Bronchial epithelial cell (primary cell): Measurements from ENCODE around the gene MON1A. TPM values are rescaled to one million over a fixed set of nuclear protein-coding genes. Genes with fewer than 3 reads are reported as not detected.
A peak's percentile ranks its signal among the peaks of the same experiment; 100 is the strongest.
"Not testable (repeated sequence)": the region's sequence is repeated elsewhere in the genome, so short reads cannot be mapped to it uniquely, and the experiment has no call there.

Source experiments
- DNase-seq: peaks from one replicate; pipeline ENCODE4 v3.0.0-alpha.2; 2010; ENCODE audit warnings: low read depth
- FAIRE-seq: peaks from 2 replicates; lab custom pipeline; 2011; peaks lifted over from hg19 to GRCh38; lab: Jason Lieb, UNC
- H3K27me3 ChIP-seq: 2 replicates; pipeline ENCODE4 v1.5.1; 2011; ENCODE audit warnings: low read length; ENCODE audit not compliant: control insufficient read depth, insufficient read depth
- H3K36me3 ChIP-seq: 2 replicates; pipeline ENCODE4 v1.5.1; 2011; ENCODE audit warnings: low read length; ENCODE audit not compliant: control insufficient read depth, insufficient read depth
- H3K4me3 ChIP-seq: 2 replicates; pipeline ENCODE4 v1.5.1; 2011; ENCODE audit warnings: mild to moderate bottlenecking, low read depth, low read length, control low read depth
- CTCF ChIP-seq: IDR thresholded peaks from 2 replicates; pipeline ENCODE4 v1.5.1; 2011; ENCODE audit warnings: mild to moderate bottlenecking, moderate library complexity, low read length, control low read depth, inconsistent platforms; ENCODE audit not compliant: insufficient read depth, severe bottlenecking
- total RNA-seq: library from RNA; depleted of rRNA; stranded (reverse); fragments of >200 nt; gene quantifications from 2 replicates; pipeline ENCODE4 v1.2.1, GENCODE V29; 2014

The MON1A gene
- total RNA-seq, 1 donor from 2014 or later: 15.8 TPM

- TF ChIP-seq CTCF: no peak
- H3K27me3 ChIP-seq: no peaks in the 10 kb centered on the region
- DNase-seq (no peak), FAIRE-seq (no peak)
- peaks cover 17% of the 10 kb centered on the region for H3K36me3 ChIP-seq
- no peak overlapping the region for H3K4me3 ChIP-seq
Measured at GRCh38 chr3:49908373-49909199, 21.0 kb downstream of the MON1A start.

- FAIRE-seq (peak; percentile 60), DNase-seq (peak; percentile 66)
- TF ChIP-seq CTCF: peak; percentile 74
- Histone ChIP-seq H3K4me3 (peak overlapping the region; percentile 4), H3K27me3 (no peaks in the 10 kb centered on the region), H3K36me3 (peaks cover 9% of the 10 kb centered on the region)
Measured at GRCh38 chr3:49906073-49906743, 23.4 kb downstream of the MON1A start.

- not testable (repeated sequence) for DNase-seq, FAIRE-seq, H3K36me3 ChIP-seq, H3K4me3 ChIP-seq, H3K27me3 ChIP-seq
Measured at GRCh38 chr3:49904448-49904847, 25.2 kb downstream of the MON1A start.

GRCh38 chr3:49903451-49904424, 25.9 kb downstream of the MON1A start, which contains the start of gene MST1R:
MST1R (minus strand) TSS chr3:49903873; CDS start chr3:49903609, 264 bp downstream.
- Histone ChIP-seq H3K4me3 (peak within 1 kb of the TSS; percentile 50), H3K27me3 (no peaks in the 10 kb centered on the region), H3K36me3 (peaks cover 4% of the 10 kb centered on the region)
- FAIRE-seq (no peak), DNase-seq (peak; percentile 82)
- no peak for TF ChIP-seq CTCF

- Histone ChIP-seq H3K27me3 (no peaks in the 10 kb centered on the region), H3K4me3 (peak overlapping the region; percentile 50), H3K36me3 (peaks cover 9% of the 10 kb centered on the region)
- FAIRE-seq (no peak), DNase-seq (no peak)
- no peak for TF ChIP-seq CTCF
Measured at GRCh38 chr3:49902511-49903345, 26.9 kb downstream of the MON1A start.
